ENCODE data around the gene TCAIM. TPM values are rescaled to one million over a fixed set of nuclear protein-coding genes. Genes with fewer than 3 reads are reported as not detected.

The TCAIM gene
- total RNA-seq, 1 experiment from 2014 or later = 19.5 TPM

GRCh38 chr3:44411031-44411645, 72.6 kb downstream of the TCAIM start:
- Histone ChIP-seq H3K36me3 (ENCODE audit: control insufficient read depth, insufficient read depth, low read length) (no peaks in the 10 kb centered on the region), H3K4me1 (ENCODE audit: control insufficient read depth, insufficient read depth, low read length) (no peaks in the 10 kb centered on the region), H3K4me3 (ENCODE audit: low read depth in 2 of 2, low read length in 2 of 2) (no peak overlapping the region), H3K9me3 (ENCODE audit: control insufficient read depth, insufficient read depth, low read depth, low read length) (no peaks in the 10 kb centered on the region), H3K27me3 (ENCODE audit: control insufficient read depth, insufficient read depth, low read length) (no peaks in the 10 kb centered on the region), H3K27ac (ENCODE audit: low read length) (no peak overlapping the region)
- CTCF ChIA-PET = no interaction called here
- ATAC-seq = no peak
- no peak for DNase-seq (ENCODE audit: low read depth, low spot score)
- POLR2A ChIA-PET = no interaction called here
- in situ Hi-C loops (cut with HindIII; ENCODE audit: low pct_unique_long_range_greater_than_20kb, low sequenced_read_pairs) = no loop called here
- no TSS peak for BruUV-seq (replicated peaks)
- intact Hi-C loops (cut with micrococcal nuclease; ENCODE audit: unreplicated experiment) = no loop called here
- no peak for TF ChIP-seq TCF7L2 (IDR thresholded peaks at IDR 0.05; ENCODE audit: low read depth, low read length)
- no peak for TF ChIP-seq SIN3A (IDR thresholded peaks at IDR 0.05; ENCODE audit: borderline replicate concordance, insufficient read depth, low read depth, low read length)
- TF ChIP-seq REST (IDR thresholded peaks at IDR 0.05; ENCODE audit: insufficient read depth in 1 of 2, low read depth in 2 of 2, low read length in 1 of 2) = no peak
- no peak for TF ChIP-seq CTCF (IDR thresholded peaks at IDR 0.05)
- TF ChIP-seq POLR2AphosphoS5 (IDR thresholded peaks at IDR 0.05; ENCODE audit: low read depth, low read length) = no peak

- no peaks in the 10 kb centered on the region for H3K4me1 ChIP-seq (ENCODE audit: control insufficient read depth, insufficient read depth, low read length)
- POLR2A ChIA-PET = no interaction called here
- no peaks in the 10 kb centered on the region for H3K27me3 ChIP-seq (ENCODE audit: control insufficient read depth, insufficient read depth, low read length)
- H3K27ac ChIP-seq (ENCODE audit: low read length) = no peak overlapping the region
- BruUV-seq (replicated peaks) = no TSS peak
- DNase-seq (ENCODE audit: low read depth, low spot score) = no peak
- CTCF ChIA-PET = no interaction called here
- TF ChIP-seq REST (IDR thresholded peaks at IDR 0.05; ENCODE audit: insufficient read depth in 1 of 2, low read depth in 2 of 2, low read length in 1 of 2) = no peak
- no peak for TF ChIP-seq CTCF (IDR thresholded peaks at IDR 0.05)
- no peak for TF ChIP-seq POLR2AphosphoS5 (IDR thresholded peaks at IDR 0.05; ENCODE audit: low read depth, low read length)
- TF ChIP-seq TCF7L2 (IDR thresholded peaks at IDR 0.05; ENCODE audit: low read depth, low read length) = no peak
- TF ChIP-seq SIN3A (IDR thresholded peaks at IDR 0.05; ENCODE audit: borderline replicate concordance, insufficient read depth, low read depth, low read length) = no peak
- no peaks in the 10 kb centered on the region for H3K9me3 ChIP-seq (ENCODE audit: control insufficient read depth, insufficient read depth, low read depth, low read length)
- in situ Hi-C loops (cut with HindIII; ENCODE audit: low pct_unique_long_range_greater_than_20kb, low sequenced_read_pairs) (no loop called here), intact Hi-C loops (cut with micrococcal nuclease; ENCODE audit: unreplicated experiment) (no loop called here)
- H3K36me3 ChIP-seq (ENCODE audit: control insufficient read depth, insufficient read depth, low read length) = no peaks in the 10 kb centered on the region
- no peak overlapping the region for H3K4me3 ChIP-seq (ENCODE audit: low read depth in 2 of 2, low read length in 2 of 2)
- no peak for ATAC-seq
Measured at GRCh38 chr3:44412365-44412764, 73.8 kb downstream of the TCAIM start.
